ENCODE data around the gene ATF3. TPM values are rescaled to one million over a fixed set of nuclear protein-coding genes. Genes with fewer than 3 reads are reported as not detected.
A peak's percentile ranks its signal among the peaks of the same experiment; 100 is the strongest.

The ATF3 gene
- 4.2 and 5.2 TPM in 2 replicates for total RNA-seq (ENCODE audit: low replicate concordance)

GRCh38 chr1:212608392-212608958 is at the start of gene ATF3:
Gene ATF3 (plus strand): TSS chr1:212608761. CDS start chr1:212615022, 6,261 bp downstream.
- DNase-seq (ENCODE audit: low read depth): peak; percentile 99
- peak within 1 kb of the TSS; percentile 79 for H3K4me3 ChIP-seq (ENCODE audit: low read depth, low read length)
- no peak for TF ChIP-seq CTCF (IDR thresholded peaks at IDR 0.05; ENCODE audit: insufficient read depth, low read length)

DNA sequence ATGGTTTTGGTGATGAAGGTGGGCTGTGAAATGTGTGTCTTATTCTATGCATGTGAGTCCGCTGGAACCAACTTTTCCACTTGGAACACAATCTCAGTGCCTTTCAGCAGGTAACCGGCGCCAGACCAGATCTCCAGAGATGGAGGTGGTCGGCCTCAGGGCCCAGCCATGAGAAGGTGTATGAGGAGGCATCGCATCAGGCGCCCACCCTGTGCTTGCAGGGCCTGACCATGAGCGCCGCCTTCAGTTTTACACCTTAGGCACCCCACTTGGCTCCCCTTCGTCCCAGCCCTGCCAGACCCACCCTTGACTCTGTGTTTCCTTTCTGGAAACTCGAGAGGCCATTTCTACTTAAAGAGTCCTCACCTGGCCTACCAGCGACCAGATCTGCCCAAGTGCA is 48.6 kb upstream of the ATF3 start:
- no peak for TF ChIP-seq CTCF (IDR thresholded peaks at IDR 0.05; ENCODE audit: insufficient read depth, low read length)
- no peak for DNase-seq (ENCODE audit: low read depth)
- no peak overlapping the region for H3K4me3 ChIP-seq (ENCODE audit: low read depth, low read length)

- no peak overlapping the region for H3K4me3 ChIP-seq (ENCODE audit: low read depth, low read length)
- no peak for DNase-seq (ENCODE audit: low read depth)
- TF ChIP-seq CTCF (IDR thresholded peaks at IDR 0.05; ENCODE audit: insufficient read depth, low read length): no peak
Measured at GRCh38 chr1:212560933-212561460, 47.6 kb upstream of the ATF3 start.

DNA sequence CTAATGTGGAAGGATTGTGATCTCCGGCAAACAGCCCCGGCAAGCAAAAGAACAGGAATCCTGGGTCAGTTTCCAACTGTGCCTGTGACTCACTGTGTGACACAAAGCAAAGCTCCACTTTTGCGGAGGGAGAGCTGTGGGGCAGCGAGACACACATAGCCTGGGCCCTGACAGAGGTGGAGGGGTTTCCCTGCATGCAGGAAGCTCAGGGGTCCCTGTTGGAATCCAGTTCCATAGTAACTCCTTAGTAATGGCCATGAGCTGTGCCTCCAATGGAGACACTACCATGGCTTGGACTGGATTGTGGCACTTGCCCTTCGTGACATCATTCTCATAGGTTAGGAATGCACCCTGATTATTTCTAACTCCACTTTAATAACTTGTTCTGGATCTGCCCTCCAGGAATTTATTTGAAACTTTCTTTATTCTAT is 47.0 kb upstream of the ATF3 start:
- peak; percentile 64 for DNase-seq (ENCODE audit: low read depth)
- peak overlapping the region; percentile 4 for H3K4me3 ChIP-seq (ENCODE audit: low read depth, low read length)
- TF ChIP-seq CTCF (IDR thresholded peaks at IDR 0.05; ENCODE audit: insufficient read depth, low read length): no peak

DNA sequence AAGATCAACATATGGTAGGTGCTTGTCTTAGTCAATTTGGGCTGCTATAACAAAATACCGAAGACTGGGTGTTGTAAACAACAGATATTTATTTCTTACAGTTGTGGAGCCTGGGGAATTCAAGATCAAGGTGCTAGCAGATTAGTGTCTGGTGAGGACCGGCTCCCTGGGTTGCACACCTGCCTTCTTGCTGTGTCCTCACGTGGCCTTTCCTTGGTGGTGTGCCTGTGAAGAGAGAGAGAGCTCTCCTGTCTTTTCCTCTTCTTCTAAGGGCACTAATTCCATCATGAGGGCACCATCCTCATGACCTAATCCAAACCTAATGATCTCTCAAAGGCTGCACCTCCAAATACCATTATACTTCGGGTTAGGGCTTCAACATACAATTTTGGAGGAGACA is 45.8 kb upstream of the ATF3 start:
- TF ChIP-seq CTCF (IDR thresholded peaks at IDR 0.05; ENCODE audit: insufficient read depth, low read length): no peak
- DNase-seq (ENCODE audit: low read depth): no peak
- H3K4me3 ChIP-seq (ENCODE audit: low read depth, low read length): no peak overlapping the region

GRCh38 chr1:212565079-212565478 is 43.5 kb upstream of the ATF3 start:
- TF ChIP-seq CTCF (IDR thresholded peaks at IDR 0.05; ENCODE audit: insufficient read depth, low read length): no peak
- no peak for DNase-seq (ENCODE audit: low read depth)
- H3K4me3 ChIP-seq (ENCODE audit: low read depth, low read length): no peak overlapping the region
